ENCODE results near the gene PDE3A.
"Not testable (repeated sequence)": the region's sequence is repeated elsewhere in the genome, so short reads cannot be mapped to it uniquely, and the experiment has no call there.

Gene PDE3A

GRCh38 chr12:20560935-20561334, 192.6 kb downstream of the PDE3A start:
- DNase-seq: no peak

GRCh38 chr12:20561871-20562270, 193.5 kb downstream of the PDE3A start:
- DNase-seq: no peak

DNA sequence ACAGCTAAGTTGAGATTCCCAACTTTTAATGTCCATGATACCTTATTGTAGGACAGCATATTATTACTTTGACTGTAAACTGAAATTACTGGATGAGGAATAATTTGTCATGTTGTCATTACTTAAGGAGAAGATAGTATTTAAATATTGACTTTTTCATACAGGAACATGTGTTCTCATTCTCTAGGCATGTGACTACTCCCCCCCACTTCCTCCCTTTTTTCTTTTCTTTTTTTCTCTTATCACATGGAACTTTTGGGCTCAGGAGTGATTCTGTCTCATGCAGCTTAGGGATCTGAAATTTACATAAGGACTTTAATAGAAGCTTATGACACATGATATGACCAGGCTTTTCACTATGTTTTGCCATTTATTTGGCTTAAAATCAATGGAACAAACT, 199.1 kb downstream of the PDE3A start:
- no peak for DNase-seq

- DNase-seq: no peak
These were observed 204.1 kb downstream of the PDE3A start for GRCh38 chr12:20572451-20572850.

DNA sequence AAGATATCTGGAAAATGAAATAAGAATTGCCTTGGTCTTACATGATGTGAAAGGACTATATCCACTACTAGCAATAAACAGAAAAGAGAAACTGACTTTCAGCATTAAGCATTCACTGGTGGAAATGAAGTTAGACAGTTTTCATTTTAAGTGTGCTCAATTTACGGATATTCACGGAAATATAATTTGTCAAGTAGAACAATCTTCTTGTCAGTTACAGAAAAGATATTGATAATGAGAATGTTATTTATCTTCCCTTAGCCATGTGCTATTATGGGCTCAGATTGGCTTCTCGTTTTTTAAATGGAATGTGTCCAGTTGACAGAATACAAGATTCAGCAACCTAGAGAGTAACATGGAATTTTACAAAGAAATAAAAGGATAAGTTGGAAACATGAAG, 208.2 kb downstream of the PDE3A start:
- DNase-seq: no peak

DNA sequence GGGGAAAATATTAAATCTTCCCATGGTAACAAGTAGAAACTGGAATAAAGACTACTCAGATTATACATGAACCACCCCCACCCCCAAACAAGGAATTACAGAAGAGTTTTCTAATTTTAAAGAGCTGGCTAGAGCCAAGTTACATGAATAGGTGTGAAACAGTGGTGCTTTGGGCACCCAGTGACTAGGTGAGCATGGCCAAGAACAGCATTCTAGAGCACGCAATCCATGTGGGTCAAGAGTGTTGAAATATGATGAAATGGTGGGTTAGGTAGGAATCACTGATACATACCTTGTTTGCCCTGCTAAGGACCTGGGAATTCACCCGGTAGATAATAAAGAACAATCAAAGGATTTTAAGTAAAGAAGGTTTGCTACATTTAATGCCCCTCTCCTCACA, 208.7 kb downstream of the PDE3A start:
- DNase-seq: no peak

DNA sequence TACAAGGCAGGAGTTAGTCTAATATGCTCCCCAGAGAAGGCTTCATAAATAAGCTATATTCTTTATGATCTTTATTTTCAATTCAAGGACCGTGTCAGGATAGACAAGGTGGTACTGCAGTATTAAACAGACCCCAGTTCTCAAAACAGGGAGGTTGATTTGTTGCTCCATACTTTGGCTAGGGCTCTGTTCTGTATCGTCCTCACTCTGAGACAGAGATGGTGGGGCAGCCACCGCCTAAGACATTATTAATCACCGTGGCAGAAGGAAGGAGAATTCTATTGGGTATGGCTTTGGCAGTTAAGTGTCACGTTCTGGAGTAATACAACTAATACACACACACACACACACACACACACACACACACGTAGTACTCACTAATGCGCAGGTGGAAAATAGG, 209.8 kb downstream of the PDE3A start:
- no peak for DNase-seq

DNA sequence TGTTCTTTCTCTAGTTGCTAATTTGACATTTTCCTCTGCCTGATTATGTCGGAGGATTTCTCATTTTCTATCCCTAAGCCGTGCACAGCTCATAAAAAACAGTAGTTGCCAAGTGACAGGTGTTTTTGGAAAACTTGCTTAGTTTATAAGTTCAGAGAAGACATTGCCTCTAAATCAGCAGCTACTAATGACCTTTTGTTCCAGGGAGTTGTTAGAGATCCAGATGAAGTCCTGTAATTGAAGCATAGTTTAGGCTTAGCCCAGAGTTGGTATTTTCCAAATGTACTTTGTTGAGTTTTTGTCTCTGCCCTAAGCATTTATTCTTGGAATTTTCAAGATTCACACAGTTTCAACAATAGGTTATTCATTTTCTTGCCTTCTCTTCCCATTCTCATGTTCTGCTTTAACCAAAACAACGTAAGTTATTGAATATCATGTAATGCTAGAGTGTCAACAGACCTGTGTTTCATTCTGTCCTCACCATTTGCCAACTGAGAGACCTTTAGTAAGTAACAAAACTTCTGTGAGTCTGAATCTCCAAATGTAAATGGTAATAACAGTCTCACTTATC, 216.8 kb downstream of the PDE3A start:
- no peak for DNase-seq

- no peak for DNase-seq
These were observed 217.6 kb downstream of the PDE3A start for GRCh38 chr12:20585913-20586312.

DNA sequence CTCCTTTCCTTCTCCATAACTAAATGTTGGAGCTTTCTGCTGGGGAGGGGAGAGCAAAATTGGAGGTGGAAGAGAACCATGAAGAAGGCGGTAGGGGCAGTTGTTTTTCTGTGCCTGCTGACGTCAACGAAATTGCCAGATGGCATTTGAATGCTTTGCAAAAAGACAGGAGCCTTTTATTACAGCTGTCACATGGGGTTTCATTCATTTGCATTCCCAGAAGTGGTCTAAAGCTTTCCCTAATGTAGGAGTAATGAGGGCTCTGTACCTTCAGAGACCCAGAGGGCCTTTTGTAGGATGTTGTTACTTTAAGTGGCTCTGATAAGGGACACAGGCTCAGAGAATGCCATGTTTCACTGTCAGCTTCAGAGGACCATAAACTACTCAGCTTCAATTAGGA, 219.7 kb downstream of the PDE3A start:
- no peak for DNase-seq

DNA sequence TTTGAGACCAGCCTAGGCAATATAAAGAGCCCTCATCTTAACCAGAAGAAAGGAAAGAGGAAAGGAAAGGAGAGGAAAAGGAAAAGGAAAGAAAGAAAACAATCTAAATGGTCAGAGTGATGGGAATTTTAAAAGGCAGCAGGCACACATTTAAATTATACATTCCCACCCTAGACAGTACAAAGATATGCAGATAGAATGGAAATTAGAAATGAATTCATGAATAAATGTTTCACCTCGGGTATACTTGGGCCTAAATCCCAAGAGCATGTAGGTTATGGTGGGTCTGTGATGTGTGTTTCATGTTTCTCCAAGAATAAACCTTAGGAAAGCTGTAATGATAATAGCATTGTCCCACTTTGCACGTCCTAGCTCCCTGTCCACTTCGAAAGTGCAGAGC, 222.2 kb downstream of the PDE3A start:
- DNase-seq: no peak

- DNase-seq: no peak
These were observed 224.2 kb downstream of the PDE3A start for GRCh38 chr12:20592556-20592955.

GRCh38 chr12:20593611-20594010, 225.3 kb downstream of the PDE3A start:
- DNase-seq: no peak

DNA sequence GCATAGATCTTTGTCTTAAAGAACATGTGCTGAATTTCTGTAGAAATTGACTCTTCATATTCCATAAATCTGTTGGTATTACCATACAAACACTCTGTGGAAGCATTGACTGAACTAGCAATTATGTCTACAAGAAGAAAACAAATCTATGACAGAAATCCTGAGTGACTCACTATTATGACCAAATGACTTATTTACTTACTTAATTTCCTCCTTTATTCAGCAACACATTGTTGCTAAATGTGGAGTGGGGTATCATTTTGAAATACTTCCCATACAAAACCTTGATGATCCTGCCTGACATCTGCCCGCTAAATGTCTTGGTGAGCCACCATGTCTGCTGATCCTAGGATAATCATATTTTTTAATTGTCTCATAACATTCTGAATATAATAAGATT, 227.7 kb downstream of the PDE3A start:
- no peak for DNase-seq

GRCh38 chr12:20599757-20600156, 231.4 kb downstream of the PDE3A start:
- no peak for DNase-seq

GRCh38 chr12:20601668-20602280, 233.4 kb downstream of the PDE3A start:
- DNase-seq: no peak

GRCh38 chr12:20602641-20603391, 234.5 kb downstream of the PDE3A start:
- DNase-seq: no peak

DNA sequence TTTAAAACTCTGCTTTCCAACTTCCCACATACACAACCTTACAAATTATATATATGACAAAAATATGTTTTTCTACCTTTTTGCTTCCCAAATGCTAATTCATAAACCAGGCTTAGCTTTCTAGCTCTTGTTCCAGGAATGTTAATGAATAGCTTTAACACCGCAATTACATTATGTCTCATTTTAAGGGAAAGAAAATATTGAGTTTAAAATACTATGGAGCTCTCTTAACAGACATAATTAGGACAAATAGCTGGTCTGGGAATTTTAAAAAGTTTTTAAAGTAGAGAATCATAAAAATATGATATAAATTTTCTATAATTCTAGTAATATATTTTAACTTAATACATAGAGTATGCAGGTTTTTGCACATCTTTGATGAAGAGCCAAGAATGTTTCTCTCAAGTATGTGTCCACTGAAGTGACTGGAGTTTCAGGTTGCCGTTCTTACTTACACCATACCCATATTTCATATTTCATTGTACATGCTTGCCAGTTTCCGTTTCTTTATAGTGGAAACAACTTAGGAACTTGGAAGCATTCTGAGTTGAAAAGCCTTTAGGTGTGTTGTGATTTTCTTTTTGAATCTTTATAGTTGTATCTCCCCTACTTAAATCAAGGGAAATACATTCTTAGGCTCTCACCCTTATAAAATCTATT, 236.2 kb downstream of the PDE3A start:
- no peak for DNase-seq

- DNase-seq: not testable (repeated sequence)
These were observed 246.7 kb downstream of the PDE3A start for GRCh38 chr12:20615020-20615419.

GRCh38 chr12:20616093-20616492, 247.8 kb downstream of the PDE3A start:
- no peak for DNase-seq

DNA sequence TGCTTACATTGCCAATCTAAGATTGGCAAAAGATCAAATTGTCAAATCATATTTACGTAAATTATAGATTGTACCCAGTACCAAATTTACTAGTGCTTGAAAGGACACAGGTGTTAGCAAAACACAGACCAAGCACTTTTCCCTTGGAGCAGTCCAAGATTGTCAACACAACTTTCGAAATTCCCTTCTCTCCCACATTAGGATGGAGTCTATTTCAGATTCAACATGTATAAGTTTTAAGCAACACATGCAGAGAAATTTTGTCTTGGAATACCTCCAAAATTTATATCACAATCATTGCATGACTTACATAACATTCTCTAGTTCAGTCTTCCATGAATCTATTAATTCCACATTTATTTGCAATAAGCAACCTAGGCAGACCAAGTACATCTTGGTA, 251.9 kb downstream of the PDE3A start:
- no peak for DNase-seq

DNA sequence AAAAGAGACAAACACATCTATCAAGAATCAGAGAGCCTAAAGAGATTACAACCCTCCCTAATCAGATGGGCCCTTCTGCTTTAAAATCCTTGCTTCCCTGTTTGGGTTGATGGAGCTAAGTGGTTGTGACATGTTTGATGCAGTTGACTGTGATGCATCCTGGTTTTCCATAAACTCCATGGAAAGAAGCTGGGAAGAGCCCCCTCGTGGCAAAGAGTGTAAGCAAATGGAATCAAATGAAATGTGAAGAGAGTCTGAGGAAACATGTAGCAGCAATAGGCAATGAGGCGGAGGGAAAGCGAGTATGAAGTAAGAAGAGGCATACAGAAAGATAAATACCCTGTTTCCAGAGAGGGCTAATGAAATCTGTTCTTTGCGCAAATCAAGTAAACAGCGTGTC, 256.4 kb downstream of the PDE3A start:
- DNase-seq: no peak

DNA sequence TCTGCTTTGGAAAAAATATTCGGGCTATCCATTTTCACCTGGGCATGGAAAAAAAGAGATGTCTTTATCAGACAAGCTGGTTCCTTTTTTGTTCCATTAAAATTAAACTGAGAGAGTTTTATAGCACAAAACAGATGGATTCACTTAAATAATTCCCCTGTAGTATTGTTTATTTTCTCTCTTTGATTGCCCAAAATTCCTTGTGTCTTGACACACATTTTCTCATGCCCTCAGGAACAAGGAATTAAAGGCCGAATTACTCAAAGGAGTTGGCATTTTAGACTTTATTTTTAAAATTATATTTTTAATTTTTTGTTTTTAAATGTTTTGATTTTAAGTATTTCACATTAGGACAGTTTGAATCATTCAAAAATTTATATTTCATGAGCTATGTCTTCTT, 257.2 kb downstream of the PDE3A start:
- DNase-seq: no peak

GRCh38 chr12:20627001-20627588, 258.8 kb downstream of the PDE3A start:
- DNase-seq: no peak
